HCT116 (cell line): ENCODE data around the gene FTCDNL1. TPM values are rescaled to one million over a fixed set of nuclear protein-coding genes. Genes with fewer than 3 reads are reported as not detected.

Experiments
- ATAC-seq: fragments of 200-7000 bp; cut with Tn5 transposase; 2 replicates; pipeline ENCODE4 v1.9.1; 2020; ENCODE audit warnings: mild to moderate bottlenecking, moderate library complexity
- BruUV-seq: library from RNA; stranded (reverse); fragments of 400-500 nt; replicated peaks from 2 replicates; lab custom pipeline; 2021; lab: Mats Ljungman, UMichigan
- CTCF ChIA-PET: fragments of 300-600 bp; sonication (Branson Sonifier 250); formaldehyde crosslinking; loops from one replicate; lab custom pipeline; 2021; ENCODE audit warnings: antibody characterized with exemption; lab: Charles Lee
- POLR2A ChIA-PET: fragments of 300-600, 350-600 bp; sonication (Branson Sonifier 250); formaldehyde crosslinking; loops from one replicate; lab custom pipeline; 2021; ENCODE audit warnings: antibody characterized with exemption; lab: Charles Lee
- RAD21 ChIA-PET, 2 experiments: fragments of 300-600 bp; sonication (Branson Sonifier 250); formaldehyde crosslinking; loops; one replicate each; lab custom pipeline; 2023; ENCODE audit warnings: low total read pairs in 2 of 2; ENCODE audit not compliant: uncharacterized antibody in 2 of 2, unreplicated experiment in 2 of 2, low non-redundant PET in 1 of 2; lab: Charles Lee
- DNase-seq: peaks from one replicate; pipeline ENCODE4 v3.0.0-alpha.2; 2010; ENCODE audit warnings: low read depth, low spot score
- H2AFZ ChIP-seq: fragments of 200-600 bp; shearing (Covaris generic), sonication (generic); 2 replicates; pipeline ENCODE4 v1.6.1; 2017; ENCODE audit warnings: low read depth, mixed run types, mixed read lengths, antibody characterized with exemption, low read length; ENCODE audit not compliant: poor library complexity, severe bottlenecking
- H3K27ac ChIP-seq: 2 replicates; pipeline ENCODE4 v1.5.1; 2012; ENCODE audit warnings: low read depth, low read length
- H3K27me3 ChIP-seq: fragments of 200-600 bp; sonication (generic); 2 replicates; pipeline ENCODE4 v1.6.1; 2016; ENCODE audit warnings: mixed run types, low read length, mixed read lengths; ENCODE audit not compliant: insufficient read depth
- H3K36me3 ChIP-seq, 2 experiments: fragments of 200-500 bp in 1 of 2; fragments of 200-600 bp in 1 of 2; sonication (Bioruptor generic) in 1 of 2; sonication (generic) in 1 of 2; 2 replicates each; pipeline versions ENCODE4 v1.5.1 to v1.6.1; 2014 to 2016; ENCODE audit warnings: low read length in 2 of 2, inconsistent platforms in 1 of 2, mixed read lengths in 1 of 2, mixed run types in 1 of 2; ENCODE audit not compliant: insufficient read depth in 2 of 2, control insufficient read depth in 1 of 2
- H3K4me1 ChIP-seq, 2 experiments: fragments of 200-600 bp in 1 of 2; sonication (generic) in 1 of 2; 2 replicates each; pipeline versions ENCODE4 v1.5.1 to v1.6.1; 2012 to 2017; ENCODE audit warnings: low read length in 2 of 2, inconsistent platforms in 1 of 2, mild to moderate bottlenecking in 1 of 2, mixed read lengths in 1 of 2, mixed run types in 1 of 2, moderate library complexity in 1 of 2; ENCODE audit not compliant: insufficient read depth in 2 of 2, control insufficient read depth in 1 of 2
- H3K4me2 ChIP-seq: fragments of 200-600 bp; sonication (generic); 2 replicates; pipeline ENCODE4 v1.6.1; 2017; ENCODE audit warnings: mixed run types, low read length, mixed read lengths
- H3K4me3 ChIP-seq, 2 experiments: fragments of 200-600 bp in 1 of 2; sonication (generic) in 1 of 2; replicated peaks in 1 of 2; 2 replicates each; pipeline ENCODE4 v1.5.1; 2011 to 2016; ENCODE audit warnings: low read length in 2 of 2, control low read depth in 1 of 2, low read depth in 1 of 2, mild to moderate bottlenecking in 1 of 2, mixed read lengths in 1 of 2, mixed run types in 1 of 2
- H3K79me2 ChIP-seq: fragments of 200-600 bp; sonication (generic); 2 replicates; pipeline ENCODE4 v1.6.1; 2017; ENCODE audit warnings: mild to moderate bottlenecking, mixed run types, low read length, moderate library complexity, mixed read lengths; ENCODE audit not compliant: insufficient read depth
- H3K9ac ChIP-seq: fragments of 200-600 bp; sonication (generic); 2 replicates; pipeline ENCODE4 v1.6.1; 2016; ENCODE audit warnings: low read length, mixed read lengths
- H3K9me2 ChIP-seq: fragments of 200-600 bp; sonication (generic), shearing (Covaris generic); 2 replicates; pipeline ENCODE4 v1.6.1; 2017; ENCODE audit warnings: mixed run types, mild to moderate bottlenecking, moderate library complexity; ENCODE audit not compliant: insufficient read depth
- H3K9me3 ChIP-seq, 2 experiments: fragments of 200-500 bp in 1 of 2; fragments of 200-600 bp in 1 of 2; sonication (Bioruptor generic) in 1 of 2; sonication (generic) in 1 of 2; 2 replicates each; pipeline ENCODE4 v1.6.1; 2014 to 2017; ENCODE audit warnings: low read length in 2 of 2, mixed read lengths in 2 of 2, inconsistent platforms in 1 of 2, low read depth in 1 of 2, mild to moderate bottlenecking in 1 of 2, mixed run types in 1 of 2, moderate library complexity in 1 of 2; ENCODE audit not compliant: control insufficient read depth in 1 of 2, insufficient read depth in 1 of 2
- H4K20me1 ChIP-seq: fragments of 200-600 bp; sonication (generic), shearing (Covaris generic); 2 replicates; pipeline ENCODE4 v1.6.1; 2017; ENCODE audit warnings: mixed run types, mild to moderate bottlenecking, moderate library complexity; ENCODE audit not compliant: insufficient read depth
- CEBPB ChIP-seq: IDR thresholded peaks from 2 replicates; pipeline ENCODE4 v1.6.1; 2012; ENCODE audit warnings: low read depth
- EZH2 ChIP-seq: fragments of 200-600 bp; sonication (generic); IDR thresholded peaks from 2 replicates; pipeline ENCODE4 v1.6.1; 2017; ENCODE audit warnings: antibody characterized with exemption, mixed run types
- JUND ChIP-seq: IDR thresholded peaks from 2 replicates; pipeline ENCODE4 v1.6.1; 2012
- RAD21 ChIP-seq: IDR thresholded peaks from 2 replicates; pipeline ENCODE4 v1.6.1; 2012; ENCODE audit warnings: low read depth, mild to moderate bottlenecking
- SIN3A ChIP-seq: IDR thresholded peaks from 2 replicates; pipeline ENCODE4 v1.6.1; 2012; ENCODE audit warnings: low read depth
- TCF7L2 ChIP-seq: IDR thresholded peaks from 2 replicates; pipeline ENCODE4 v1.7.0; 2011; ENCODE audit warnings: borderline replicate concordance, inconsistent platforms; ENCODE audit not compliant: insufficient read depth, insufficient read length; ENCODE audit errors: extremely low read depth
- YY1 ChIP-seq: IDR thresholded peaks from 2 replicates; pipeline ENCODE4 v1.6.1; 2011; ENCODE audit warnings: low read length, low read depth, moderate library complexity, mild to moderate bottlenecking; ENCODE audit not compliant: insufficient replicate concordance; ENCODE audit errors: extremely low read depth
- ZFX ChIP-seq: fragments of 450-650 bp; IDR thresholded peaks from 2 replicates; pipeline ENCODE4 v1.6.1; 2017
- ZNF274 ChIP-seq: fragments of 200-500 bp; sonication (Bioruptor generic); IDR thresholded peaks from 2 replicates; pipeline ENCODE4 v1.6.1; 2014; ENCODE audit warnings: mild to moderate bottlenecking, low read depth, low read length, inconsistent platforms
- intact Hi-C: fragments of 100-400 bp; cut with micrococcal nuclease; formaldehyde crosslinking; loops from 2 replicates; pipeline ENCODE4 v1.10.0; 2022
- total RNA-seq: library from RNA; stranded (reverse); gene quantifications from one replicate; pipeline ENCODE4 v1.2.1, GENCODE V29; 2021; ENCODE audit not compliant: unreplicated experiment

FTCDNL1 gene
- total RNA-seq, 1 experiment from 2014 or later, result 2.6 TPM

DNA sequence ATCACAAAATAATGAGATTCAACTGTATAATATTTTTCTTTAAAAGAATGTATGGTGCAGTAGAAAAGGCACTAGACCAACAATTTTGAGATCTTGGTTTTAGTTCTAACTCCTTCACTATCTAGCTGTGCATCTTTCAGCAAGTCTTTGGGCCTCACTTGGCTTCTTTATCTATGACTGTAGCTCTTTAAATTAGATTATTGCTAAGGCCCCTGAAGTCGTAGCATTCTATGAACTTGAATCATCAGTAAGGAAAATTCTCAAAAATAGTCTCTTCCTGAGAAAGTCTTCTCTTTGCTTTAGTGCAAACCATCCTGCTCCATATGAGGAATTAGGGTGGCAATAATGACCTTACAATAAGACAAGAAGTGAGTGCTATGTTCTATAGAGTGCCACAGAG is 140.4 kb downstream of the FTCDNL1 start:
- no peaks in the 10 kb centered on the region for H3K9me2 ChIP-seq
- H3K4me1 ChIP-seq, result no peaks in the 10 kb centered on the region
- DNase-seq (no peak), ATAC-seq (no peak)
- no peaks in the 10 kb centered on the region for H4K20me1 ChIP-seq
- H3K79me2 ChIP-seq, result no peaks in the 10 kb centered on the region
- no peaks in the 10 kb centered on the region for H3K36me3 ChIP-seq
- no peak overlapping the region for H3K27ac ChIP-seq
- no peak overlapping the region for H2AFZ ChIP-seq
- BruUV-seq, result no TSS peak
- H3K4me2 ChIP-seq, result no peak overlapping the region
- no peak overlapping the region for H3K9ac ChIP-seq
- no peaks in the 10 kb centered on the region for H3K27me3 ChIP-seq
- H3K4me3 ChIP-seq, result no peak overlapping the region
- TF ChIP-seq JUND, result no peak
- no peak for TF ChIP-seq CEBPB
- no peak for TF ChIP-seq YY1
- no peak for TF ChIP-seq SIN3A
- no peak for TF ChIP-seq ZNF274
- TF ChIP-seq RAD21, result no peak
- TF ChIP-seq TCF7L2, result no peak
- no peak for TF ChIP-seq EZH2
- no peak for TF ChIP-seq ZFX
- CTCF ChIA-PET, result no interaction called here
- POLR2A ChIA-PET, result no interaction called here
- RAD21 ChIA-PET, result no interaction called here
- intact Hi-C loops, result no loop called here
- 0 out of 4 replicates have a peak, but pooled peaks cover 0 to 4% of the 10 kb centered on the region in 2 experiments for H3K9me3 ChIP-seq

Other genes starting within 250 kb of the FTCDNL1 start
- gene C2orf69, start 60.1 kb upstream of the FTCDNL1 start, total RNA-seq, result 21.6 TPM
- 7.7 TPM for gene TYW5, start 104.3 kb upstream of the FTCDNL1 start, total RNA-seq
- 32.5 TPM for gene MAIP1, start 104.4 kb upstream of the FTCDNL1 start, total RNA-seq